ENCODE data around the gene HOXA7.

Gene HOXA7

GRCh38 chr7:27160546-27161213 is 4.2 kb upstream of the HOXA7 start:
- H3K27me3 ChIP-seq (ENCODE audit: control insufficient read depth, low read length): peaks cover 59% of the 10 kb centered on the region
- H3K9me2 ChIP-seq (replicated peaks; ENCODE audit: control insufficient read depth, low read length): no peaks in the 10 kb centered on the region
- peak overlapping the region; percentile 93 for H3K4me2 ChIP-seq (ENCODE audit: low read length)
- no peaks in the 10 kb centered on the region; the same call in 1 of the 2 replicates for H3F3A ChIP-seq (ENCODE audit: control insufficient read depth, insufficient read depth)
- H3K4me3 ChIP-seq (ENCODE audit: low read length): peak overlapping the region; percentile 80
- no peaks in the 10 kb centered on the region for H3K36me3 ChIP-seq (ENCODE audit: control insufficient read depth, low read length)
- H3K79me2 ChIP-seq (ENCODE audit: control insufficient read depth, low read length): no peaks in the 10 kb centered on the region
- H3K4me1 ChIP-seq (ENCODE audit: control insufficient read depth, low read length): peaks cover 20% of the 10 kb centered on the region
- TF ChIP-seq EZH2phosphoT487 (IDR thresholded peaks at IDR 0.05; ENCODE audit: borderline replicate concordance, low read length) (peak; percentile 84; the same call in 1 of the 2 replicates), CTCF (IDR thresholded peaks at IDR 0.05; ENCODE audit: low read depth, low read length, poor library complexity, severe bottlenecking) (peak; percentile 100)
- no peaks in the 10 kb centered on the region for H3K9me3 ChIP-seq (ENCODE audit: control insufficient read depth, insufficient read depth, low read length)
- no peak overlapping the region for H3K27ac ChIP-seq (ENCODE audit: low read depth, low read length)
- H4K20me1 ChIP-seq (ENCODE audit: control insufficient read depth, insufficient read depth, low read depth, low read length): no peaks in the 10 kb centered on the region

GRCh38 chr7:27160145-27160545 is 3.7 kb upstream of the HOXA7 start:
- Histone ChIP-seq H3K9me2 (replicated peaks; ENCODE audit: control insufficient read depth, low read length) (no peaks in the 10 kb centered on the region), H3K4me1 (ENCODE audit: control insufficient read depth, low read length) (peaks cover 20% of the 10 kb centered on the region), H3F3A (ENCODE audit: control insufficient read depth, insufficient read depth) (no peaks in the 10 kb centered on the region; the same call in 1 of the 2 replicates), H4K20me1 (ENCODE audit: control insufficient read depth, insufficient read depth, low read depth, low read length) (no peaks in the 10 kb centered on the region), H3K79me2 (ENCODE audit: control insufficient read depth, low read length) (no peaks in the 10 kb centered on the region), H3K27ac (ENCODE audit: low read depth, low read length) (no peak overlapping the region), H3K36me3 (ENCODE audit: control insufficient read depth, low read length) (no peaks in the 10 kb centered on the region), H3K4me3 (ENCODE audit: low read length) (peak overlapping the region; percentile 80), H3K9me3 (ENCODE audit: control insufficient read depth, insufficient read depth, low read length) (no peaks in the 10 kb centered on the region), H3K27me3 (ENCODE audit: control insufficient read depth, low read length) (peaks cover 65% of the 10 kb centered on the region), H3K4me2 (ENCODE audit: low read length) (peak overlapping the region; percentile 93)
- TF ChIP-seq CTCF (IDR thresholded peaks at IDR 0.05; ENCODE audit: low read depth, low read length, poor library complexity, severe bottlenecking): no peak
- TF ChIP-seq EZH2phosphoT487 (IDR thresholded peaks at IDR 0.05; ENCODE audit: borderline replicate concordance, low read length): no peak

DNA sequence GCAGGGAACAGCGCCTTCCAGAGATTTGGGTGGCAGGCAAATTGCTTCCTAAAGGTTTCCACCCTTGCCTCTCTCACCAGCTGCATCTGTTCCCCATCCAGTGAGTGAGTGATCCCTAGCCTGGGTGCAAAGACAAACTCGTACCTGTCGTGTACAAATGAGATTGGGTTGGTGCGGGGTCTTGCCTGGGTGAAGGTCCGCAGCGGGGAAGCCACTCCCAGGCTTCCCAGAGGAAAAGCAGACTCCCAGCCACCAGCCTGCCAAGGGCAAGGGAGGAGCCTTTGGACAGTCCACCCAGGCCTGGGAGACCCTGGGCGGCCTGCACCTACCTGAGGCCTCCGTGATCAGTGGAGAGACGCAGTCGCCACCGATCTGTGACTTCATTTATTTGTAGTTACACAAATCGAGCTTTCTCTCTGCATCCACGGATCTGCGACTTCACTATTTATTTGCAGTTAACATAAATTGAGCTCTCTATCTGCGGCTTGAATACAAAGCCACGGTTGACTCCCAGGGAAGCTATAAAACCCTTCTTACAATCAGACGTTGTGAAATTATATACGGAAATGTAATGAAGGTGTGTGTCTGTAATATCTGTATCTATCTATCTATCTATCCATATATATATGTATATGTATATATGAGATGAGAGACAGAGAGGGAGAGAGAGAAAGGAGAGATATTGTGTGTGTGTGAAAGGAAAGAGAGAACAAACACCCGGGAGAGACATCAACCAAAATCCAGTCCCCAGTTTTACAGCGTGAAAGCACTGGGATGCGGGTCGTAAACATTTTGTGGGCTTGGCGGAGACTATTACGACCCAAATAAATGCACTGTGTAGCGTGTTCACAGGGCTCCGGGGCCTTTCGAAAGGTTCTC is 3.0 kb upstream of the HOXA7 start:
- Histone ChIP-seq H3K36me3 (ENCODE audit: control insufficient read depth, low read length) (no peaks in the 10 kb centered on the region), H3K27ac (ENCODE audit: low read depth, low read length) (no peak overlapping the region), H3K4me3 (ENCODE audit: low read length) (peak overlapping the region; percentile 80; the same call in 1 of the 2 replicates), H3F3A (ENCODE audit: control insufficient read depth, insufficient read depth) (no peaks in the 10 kb centered on the region; the same call in 1 of the 2 replicates), H3K9me3 (ENCODE audit: control insufficient read depth, insufficient read depth, low read length) (no peaks in the 10 kb centered on the region), H4K20me1 (ENCODE audit: control insufficient read depth, insufficient read depth, low read depth, low read length) (no peaks in the 10 kb centered on the region), H3K9me2 (replicated peaks; ENCODE audit: control insufficient read depth, low read length) (no peaks in the 10 kb centered on the region), H3K79me2 (ENCODE audit: control insufficient read depth, low read length) (no peaks in the 10 kb centered on the region), H3K27me3 (ENCODE audit: control insufficient read depth, low read length) (peaks cover 66% of the 10 kb centered on the region), H3K4me1 (ENCODE audit: control insufficient read depth, low read length) (peaks cover 24% of the 10 kb centered on the region), H3K4me2 (ENCODE audit: low read length) (peak overlapping the region; percentile 93; the same call in 1 of the 2 replicates)
- no peak for TF ChIP-seq EZH2phosphoT487 (IDR thresholded peaks at IDR 0.05; ENCODE audit: borderline replicate concordance, low read length)
- TF ChIP-seq CTCF (IDR thresholded peaks at IDR 0.05; ENCODE audit: low read depth, low read length, poor library complexity, severe bottlenecking): no peak
